ENCODE results near the gene EDN2.

The EDN2 gene

GRCh38 chr1:41530411-41530810, 45.9 kb upstream of the EDN2 start:
- TF ChIP-seq SIN3A (IDR thresholded peaks at IDR 0.05; ENCODE audit: borderline replicate concordance, insufficient read depth, low read length): no peak
- TF ChIP-seq, protein P1, sequence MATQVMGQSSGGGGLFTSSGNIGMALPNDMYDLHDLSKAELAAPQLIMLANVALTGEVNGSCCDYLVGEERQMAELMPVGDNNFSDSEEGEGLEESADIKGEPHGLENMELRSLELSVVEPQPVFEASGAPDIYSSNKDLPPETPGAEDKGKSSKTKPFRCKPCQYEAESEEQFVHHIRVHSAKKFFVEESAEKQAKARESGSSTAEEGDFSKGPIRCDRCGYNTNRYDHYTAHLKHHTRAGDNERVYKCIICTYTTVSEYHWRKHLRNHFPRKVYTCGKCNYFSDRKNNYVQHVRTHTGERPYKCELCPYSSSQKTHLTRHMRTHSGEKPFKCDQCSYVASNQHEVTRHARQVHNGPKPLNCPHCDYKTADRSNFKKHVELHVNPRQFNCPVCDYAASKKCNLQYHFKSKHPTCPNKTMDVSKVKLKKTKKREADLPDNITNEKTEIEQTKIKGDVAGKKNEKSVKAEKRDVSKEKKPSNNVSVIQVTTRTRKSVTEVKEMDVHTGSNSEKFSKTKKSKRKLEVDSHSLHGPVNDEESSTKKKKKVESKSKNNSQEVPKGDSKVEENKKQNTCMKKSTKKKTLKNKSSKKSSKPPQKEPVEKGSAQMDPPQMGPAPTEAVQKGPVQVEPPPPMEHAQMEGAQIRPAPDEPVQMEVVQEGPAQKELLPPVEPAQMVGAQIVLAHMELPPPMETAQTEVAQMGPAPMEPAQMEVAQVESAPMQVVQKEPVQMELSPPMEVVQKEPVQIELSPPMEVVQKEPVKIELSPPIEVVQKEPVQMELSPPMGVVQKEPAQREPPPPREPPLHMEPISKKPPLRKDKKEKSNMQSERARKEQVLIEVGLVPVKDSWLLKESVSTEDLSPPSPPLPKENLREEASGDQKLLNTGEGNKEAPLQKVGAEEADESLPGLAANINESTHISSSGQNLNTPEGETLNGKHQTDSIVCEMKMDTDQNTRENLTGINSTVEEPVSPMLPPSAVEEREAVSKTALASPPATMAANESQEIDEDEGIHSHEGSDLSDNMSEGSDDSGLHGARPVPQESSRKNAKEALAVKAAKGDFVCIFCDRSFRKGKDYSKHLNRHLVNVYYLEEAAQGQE (IDR thresholded peaks at IDR 0.05; ENCODE audit: insufficient read depth in 1 of 2, low read depth in 2 of 2, low read length in 2 of 2): no peak
- no peak for TF ChIP-seq POLR2AphosphoS5 (IDR thresholded peaks at IDR 0.05; ENCODE audit: low read depth, low read length)
- no peak for TF ChIP-seq FOXP2 (optimal IDR thresholded peaks at IDR 0.05; ENCODE audit: borderline replicate concordance, extremely low read depth, extremely low read length, insufficient read depth)
- no peak for TF ChIP-seq TAF1 (IDR thresholded peaks at IDR 0.05; ENCODE audit: borderline replicate concordance, insufficient read depth, low read length)

GRCh38 chr1:41529621-41530395, 45.3 kb upstream of the EDN2 start:
- TF ChIP-seq FOXP2 (optimal IDR thresholded peaks at IDR 0.05; ENCODE audit: borderline replicate concordance, extremely low read depth, extremely low read length, insufficient read depth): no peak
- no peak for TF ChIP-seq POLR2AphosphoS5 (IDR thresholded peaks at IDR 0.05; ENCODE audit: low read depth, low read length)
- no peak for TF ChIP-seq SIN3A (IDR thresholded peaks at IDR 0.05; ENCODE audit: borderline replicate concordance, insufficient read depth, low read length)
- no peak for TF ChIP-seq TAF1 (IDR thresholded peaks at IDR 0.05; ENCODE audit: borderline replicate concordance, insufficient read depth, low read length)
- TF ChIP-seq, protein P1 (IDR thresholded peaks at IDR 0.05; ENCODE audit: insufficient read depth in 1 of 2, low read depth in 2 of 2, low read length in 2 of 2): no peak

- TF ChIP-seq FOXP2 (optimal IDR thresholded peaks at IDR 0.05; ENCODE audit: borderline replicate concordance, extremely low read depth, extremely low read length, insufficient read depth): no peak
- TF ChIP-seq, protein P1 (IDR thresholded peaks at IDR 0.05; ENCODE audit: insufficient read depth in 1 of 2, low read depth in 2 of 2, low read length in 2 of 2): no peak
- no peak for TF ChIP-seq TAF1 (IDR thresholded peaks at IDR 0.05; ENCODE audit: borderline replicate concordance, insufficient read depth, low read length)
Observed at GRCh38 chr1:41528726-41529605, 44.5 kb upstream of the EDN2 start.

- TF ChIP-seq TAF1 (IDR thresholded peaks at IDR 0.05; ENCODE audit: borderline replicate concordance, insufficient read depth, low read length): no peak
- TF ChIP-seq POLR2AphosphoS5 (IDR thresholded peaks at IDR 0.05; ENCODE audit: low read depth, low read length): no peak
- no peak for TF ChIP-seq SIN3A (IDR thresholded peaks at IDR 0.05; ENCODE audit: borderline replicate concordance, insufficient read depth, low read length)
- TF ChIP-seq, protein P1 (IDR thresholded peaks at IDR 0.05; ENCODE audit: insufficient read depth in 1 of 2, low read depth in 2 of 2, low read length in 2 of 2): no peak
- no peak for TF ChIP-seq FOXP2 (optimal IDR thresholded peaks at IDR 0.05; ENCODE audit: borderline replicate concordance, extremely low read depth, extremely low read length, insufficient read depth)
Observed at GRCh38 chr1:41528106-41528505, 43.6 kb upstream of the EDN2 start.

Measured in PFSK-1 (cell line).